NCI-H2171 treated with DMSO at 0.1 percent for 48 hours (cell line): ENCODE measurements around the gene CDCA4.
"Not testable (repeated sequence)": the region's sequence is repeated elsewhere in the genome, so short reads cannot be mapped to it uniquely, and the experiment has no call there.

Experiments
- DNase-seq: peaks from one replicate; lab custom pipeline; 2025; lab: John Stamatoyannopoulos, UW

Gene CDCA4

DNA sequence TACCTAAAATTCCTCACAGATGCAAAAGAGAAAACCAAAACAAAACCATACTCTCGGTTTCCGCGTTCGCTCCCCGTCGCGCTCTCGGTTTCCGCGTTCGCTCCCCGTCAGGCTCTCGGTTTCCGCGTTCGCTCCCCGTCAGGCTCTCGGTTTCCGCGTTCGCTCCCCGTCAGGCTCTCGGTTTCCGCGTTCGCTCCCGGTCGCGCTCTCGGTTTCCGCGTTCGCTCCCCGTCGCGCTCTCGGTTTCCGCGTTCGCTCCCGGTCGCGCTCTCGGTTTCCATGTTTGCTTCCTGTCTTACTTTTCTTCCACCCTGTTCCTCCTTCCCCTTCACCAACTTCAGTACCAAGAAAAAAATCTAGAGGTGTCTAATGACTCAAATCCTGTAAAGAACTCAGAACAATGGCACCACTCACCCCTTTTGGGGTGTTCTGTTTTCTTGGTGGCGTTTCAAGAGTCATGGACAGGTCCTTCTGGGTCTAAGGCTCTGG lies 12.6 kb upstream of the CDCA4 start:
- not testable (repeated sequence) for DNase-seq

DNA sequence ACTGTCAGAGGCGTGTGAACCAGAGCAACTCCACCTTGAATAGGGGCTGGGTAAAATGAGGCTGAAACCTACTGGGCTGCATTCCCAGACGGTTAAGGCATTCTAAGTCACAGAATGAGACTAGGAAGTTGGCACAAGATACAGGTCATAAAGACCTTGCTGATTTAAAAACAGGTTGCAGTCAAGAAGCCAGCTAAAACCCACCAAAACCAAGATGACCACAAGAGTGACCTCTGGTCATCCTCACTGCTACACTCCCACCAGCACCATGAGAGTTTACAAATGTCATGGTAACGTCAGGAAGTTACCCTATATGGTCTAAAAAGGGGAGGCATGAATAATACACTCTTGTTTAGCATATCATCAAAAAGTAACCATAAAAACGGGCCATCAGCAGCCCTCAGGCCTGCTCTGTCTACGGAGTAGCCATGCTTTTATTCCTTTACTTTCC lies 11.6 kb upstream of the CDCA4 start:
- not testable (repeated sequence) for DNase-seq

DNA sequence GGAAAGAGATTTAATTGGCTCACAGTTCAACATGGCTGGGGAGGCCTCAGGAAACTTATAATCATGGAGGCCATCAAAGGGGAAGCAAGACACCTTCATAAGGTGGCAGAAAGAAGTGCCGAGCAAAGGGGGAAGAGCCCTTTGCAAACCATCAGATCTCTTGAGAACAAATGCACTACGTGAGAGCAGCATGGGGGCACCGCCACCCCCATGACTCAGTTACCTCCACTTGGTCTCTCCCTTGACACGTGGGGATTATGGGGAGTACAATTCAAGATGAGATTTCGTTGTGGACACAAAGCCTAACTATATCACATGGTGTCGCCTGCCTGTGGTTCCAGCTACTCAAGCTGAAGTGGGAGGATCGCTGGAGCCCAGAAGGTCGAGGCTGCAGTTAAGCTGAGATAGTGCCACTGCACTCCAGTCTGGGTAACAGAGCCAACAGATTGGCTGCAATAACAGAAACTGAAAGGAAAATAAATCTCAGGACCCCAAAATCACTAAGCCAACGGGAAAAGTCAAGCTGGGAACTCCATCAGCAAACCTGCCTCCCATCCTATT lies 10.0 kb upstream of the CDCA4 start:
- no peak for DNase-seq

DNA sequence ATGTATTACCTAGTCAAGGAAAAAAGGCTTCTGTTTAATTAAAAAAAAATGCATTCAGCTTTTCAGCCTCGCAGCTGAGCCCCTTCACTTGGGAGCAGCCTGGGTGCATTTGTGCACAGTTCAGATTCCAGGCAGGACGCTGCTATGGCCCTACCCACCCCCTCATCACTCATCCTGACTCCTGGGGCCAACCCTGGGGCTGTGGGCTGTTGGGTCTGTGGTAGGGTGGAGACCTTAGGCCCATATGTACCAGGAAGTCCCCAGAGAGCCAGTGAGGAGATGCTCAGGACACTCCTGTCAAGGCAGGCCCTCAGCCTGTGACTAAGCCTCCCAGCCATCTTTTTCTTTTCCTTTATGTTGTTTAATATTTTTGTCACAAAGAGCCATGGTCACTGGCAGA lies 9.3 kb upstream of the CDCA4 start:
- DNase-seq, result no peak

DNA sequence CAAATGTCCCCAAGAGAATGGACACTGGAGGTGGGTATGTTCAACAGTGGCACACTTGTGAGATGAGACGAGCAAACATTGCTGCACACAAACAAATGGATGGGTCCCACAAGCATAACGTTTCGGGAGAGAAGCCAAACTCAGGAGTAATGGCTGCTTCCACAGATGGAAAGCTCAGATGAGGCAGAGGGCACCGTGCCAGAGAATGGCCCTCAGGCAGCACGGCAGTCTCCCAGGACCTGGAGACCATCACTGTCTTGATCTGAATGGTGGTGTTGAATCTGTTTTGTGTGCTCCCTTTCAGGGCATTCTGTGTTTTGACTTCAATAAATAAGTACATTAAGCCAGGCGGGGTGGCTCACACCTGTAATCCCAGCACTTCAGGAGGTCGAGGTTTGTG lies 8.5 kb upstream of the CDCA4 start:
- DNase-seq, result no peak

DNA sequence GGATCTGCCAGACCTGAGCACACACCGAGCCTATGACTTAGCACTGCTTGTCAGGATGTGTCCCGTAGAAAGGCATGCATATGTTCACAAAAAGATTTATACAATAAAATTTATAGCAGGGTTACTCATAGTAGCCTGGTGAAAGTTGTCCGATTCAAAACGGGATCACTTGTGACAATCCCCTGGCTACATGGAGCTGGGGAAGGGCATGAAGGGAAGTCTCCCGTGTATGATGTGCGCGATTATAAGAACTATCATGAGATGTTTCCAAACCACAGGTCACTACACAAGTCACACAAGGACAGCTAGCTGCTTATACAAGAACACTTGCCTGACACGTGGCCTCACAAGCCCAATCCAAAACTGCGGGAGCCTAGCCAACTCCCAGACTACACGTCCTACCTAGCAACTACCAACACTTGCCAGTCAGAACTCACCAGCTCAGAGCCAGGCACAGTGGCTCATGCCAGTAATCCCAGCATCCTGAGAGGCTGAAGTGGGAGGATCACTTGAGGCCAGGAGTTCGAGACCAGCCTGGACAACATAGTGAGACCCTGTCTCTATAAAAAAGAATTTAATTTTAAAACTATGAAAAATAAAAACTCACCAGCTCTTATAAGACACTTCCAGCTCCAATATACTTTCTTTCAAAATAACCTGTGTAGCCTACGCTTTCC lies 7.5 kb upstream of the CDCA4 start:
- DNase-seq, result no peak

DNA sequence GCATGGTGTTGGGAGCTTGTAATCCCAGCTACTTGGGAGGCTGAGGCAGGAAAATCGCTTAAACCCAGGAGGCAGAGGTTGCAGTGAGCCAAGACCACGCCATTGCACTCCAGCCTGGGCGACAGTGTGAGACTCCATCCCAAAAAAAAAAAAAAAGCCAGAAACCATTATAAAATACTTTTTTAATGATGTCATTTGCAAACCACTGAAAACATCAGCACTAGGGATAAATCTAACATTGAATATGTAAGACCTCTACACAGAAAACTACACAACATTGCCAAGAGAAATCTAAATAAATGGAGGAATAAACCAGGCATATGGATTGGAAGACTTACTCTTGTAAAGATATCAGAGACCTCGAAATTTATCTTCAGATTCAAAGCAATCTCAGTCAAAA lies 6.8 kb upstream of the CDCA4 start:
- not testable (repeated sequence) for DNase-seq

DNA sequence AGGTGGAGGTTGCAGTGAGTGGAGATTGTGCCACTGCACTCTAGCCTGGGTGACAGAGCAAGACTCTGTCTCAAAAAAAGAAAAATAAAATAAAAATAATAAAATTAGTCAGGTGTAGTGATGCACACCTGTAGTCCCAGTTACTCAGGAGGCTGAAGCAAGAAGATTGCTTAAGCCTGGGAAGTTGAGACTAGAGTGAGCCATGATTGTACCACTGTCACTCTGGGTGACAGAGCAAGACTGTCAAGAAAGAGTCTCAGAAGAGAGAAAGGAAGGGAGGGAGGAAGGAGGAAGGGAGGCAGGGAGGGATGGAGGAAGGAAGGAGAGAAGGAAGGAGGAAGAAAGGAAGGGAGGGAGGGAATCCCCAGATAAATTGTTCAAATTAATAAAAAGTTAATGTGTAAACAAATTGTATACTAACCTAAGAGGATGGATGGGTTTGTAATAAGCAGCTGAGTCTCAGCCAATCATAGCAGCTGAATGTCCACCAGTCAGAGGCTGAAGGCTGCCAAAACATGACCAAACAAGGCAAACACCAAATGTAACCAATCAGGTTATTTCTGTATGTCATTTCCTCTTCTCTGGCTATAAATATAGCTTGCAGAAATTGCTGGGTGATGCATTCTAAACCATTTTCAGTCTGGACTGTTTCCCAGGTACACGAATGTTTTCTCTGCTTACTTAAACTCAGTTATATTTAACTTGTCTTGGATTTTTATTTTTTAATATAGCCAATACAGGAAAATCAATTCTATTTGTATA lies 6.1 kb upstream of the CDCA4 start:
- peak; percentile 12 for DNase-seq

DNA sequence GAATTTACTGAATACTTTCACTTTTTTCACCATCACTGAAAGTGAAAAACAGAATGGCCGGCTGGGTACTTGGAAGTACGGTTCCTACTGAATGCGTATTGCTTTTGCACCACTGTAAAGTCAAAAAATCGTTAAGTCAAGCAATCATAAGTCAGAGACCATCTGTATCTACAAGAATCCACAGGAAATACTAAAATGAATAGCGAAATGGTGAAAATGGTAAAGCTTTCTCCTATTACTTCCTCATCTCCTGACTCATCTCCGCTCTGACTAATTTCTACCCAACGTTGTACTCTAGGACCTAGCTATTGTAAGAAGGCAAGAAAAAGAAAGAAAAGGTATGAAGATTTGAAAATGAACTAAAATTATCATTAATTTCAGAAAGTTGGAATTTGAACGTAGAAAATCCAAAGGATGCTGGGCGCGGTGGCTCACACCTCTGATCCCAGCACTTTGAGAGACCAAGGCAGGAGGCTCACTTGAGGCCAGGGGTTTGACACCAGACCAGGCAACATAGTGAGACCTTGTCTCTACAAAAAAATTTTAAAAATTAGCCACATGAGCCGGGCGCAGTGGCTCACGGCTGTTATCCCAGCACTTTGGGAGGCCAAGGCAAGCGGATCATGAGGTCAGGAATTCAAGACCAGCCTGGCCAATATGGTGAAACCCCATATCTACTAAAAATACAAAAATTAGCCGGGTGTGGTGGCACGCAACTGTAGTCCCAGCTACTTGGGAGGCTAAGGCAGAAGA lies 5.3 kb upstream of the CDCA4 start:
- DNase-seq, result no peak

DNA sequence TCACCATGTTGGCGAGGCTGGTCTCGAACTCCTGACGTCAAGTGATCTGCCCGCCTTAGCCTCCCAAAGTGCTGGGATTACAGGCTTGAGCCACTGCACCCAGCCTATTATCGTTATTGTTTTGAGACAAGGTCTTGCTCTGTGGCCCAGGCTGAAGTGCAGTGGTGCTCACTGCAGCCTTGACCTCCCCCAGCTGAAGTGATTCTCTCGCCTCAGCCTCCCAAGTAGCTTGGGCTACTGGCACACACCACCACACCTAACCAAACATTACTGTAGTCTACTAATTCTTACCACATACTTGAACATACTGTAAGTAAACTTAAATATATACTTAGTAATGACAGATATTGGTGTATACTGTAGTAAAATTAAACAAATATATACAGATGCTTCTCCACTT lies 4.5 kb upstream of the CDCA4 start:
- DNase-seq, result no peak

DNA sequence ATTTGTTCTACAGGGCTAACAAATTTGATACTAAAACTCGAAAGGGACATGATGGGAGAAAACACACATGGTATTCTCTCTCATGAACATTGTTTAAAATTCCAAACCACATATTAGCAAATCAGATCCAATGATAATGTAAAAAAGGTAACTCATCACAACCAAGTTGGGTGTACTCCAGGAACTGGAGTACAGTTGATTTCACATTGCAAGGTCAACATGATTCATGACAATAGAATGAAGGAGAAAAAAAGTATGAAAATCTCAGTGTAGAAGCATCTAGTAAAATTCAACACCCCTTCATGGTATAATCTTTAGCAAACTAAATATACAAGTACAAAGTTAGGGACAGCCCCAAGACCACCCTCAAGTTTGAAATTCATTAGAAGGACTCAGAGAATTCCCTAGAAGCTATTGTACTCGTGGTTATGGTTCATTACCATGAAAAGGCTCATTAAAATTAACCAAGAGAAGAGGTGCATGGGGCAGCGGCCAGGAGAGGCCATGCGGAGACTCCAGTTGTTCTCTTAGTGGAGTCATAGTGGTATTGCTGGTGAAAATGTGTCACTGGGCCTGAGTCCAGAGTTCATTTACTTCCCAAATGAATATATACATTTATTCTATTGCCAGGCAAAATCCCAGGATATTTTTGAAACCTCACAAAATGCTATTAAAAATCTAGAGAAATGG lies 3.1 kb upstream of the CDCA4 start:
- no peak for DNase-seq

DNA sequence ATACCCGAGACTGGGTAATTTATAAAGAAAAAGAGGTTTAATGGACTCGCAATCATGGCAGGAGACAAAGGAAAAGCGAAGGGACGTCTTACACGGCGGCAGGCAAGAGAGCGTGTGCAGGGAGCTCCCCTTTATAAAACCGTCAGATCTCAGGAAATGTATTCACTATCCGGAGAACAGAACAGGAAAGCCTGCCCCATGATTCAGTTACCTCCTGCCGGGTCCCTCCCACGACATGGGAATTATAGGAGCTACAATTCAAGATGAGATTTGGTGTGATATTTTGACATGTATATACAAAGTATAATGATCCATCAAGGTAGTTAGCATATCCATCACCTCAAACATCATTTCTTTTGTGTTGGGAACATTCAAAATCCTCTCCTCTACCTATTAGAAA lies 2.3 kb upstream of the CDCA4 start:
- DNase-seq, result no peak

DNA sequence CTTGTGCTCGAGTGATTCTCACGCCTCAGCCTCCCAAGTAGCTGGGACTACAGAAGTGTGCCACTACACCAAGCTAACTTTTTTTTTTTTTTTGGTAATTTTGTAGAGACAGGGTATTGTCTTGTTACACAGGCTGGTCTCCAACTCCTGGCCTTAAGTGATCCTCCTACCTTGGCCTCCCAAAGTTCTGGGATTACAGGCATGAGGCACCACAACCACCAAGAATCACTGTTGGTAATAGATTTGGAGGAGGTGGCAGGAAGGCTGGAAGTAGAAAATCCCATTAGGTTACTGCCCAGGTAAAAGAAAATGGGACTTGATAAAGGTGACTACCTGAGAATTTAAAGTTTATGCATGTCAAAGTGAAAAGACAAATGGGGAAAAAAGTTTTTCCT lies 1.4 kb upstream of the CDCA4 start:
- DNase-seq, result no peak

DNA sequence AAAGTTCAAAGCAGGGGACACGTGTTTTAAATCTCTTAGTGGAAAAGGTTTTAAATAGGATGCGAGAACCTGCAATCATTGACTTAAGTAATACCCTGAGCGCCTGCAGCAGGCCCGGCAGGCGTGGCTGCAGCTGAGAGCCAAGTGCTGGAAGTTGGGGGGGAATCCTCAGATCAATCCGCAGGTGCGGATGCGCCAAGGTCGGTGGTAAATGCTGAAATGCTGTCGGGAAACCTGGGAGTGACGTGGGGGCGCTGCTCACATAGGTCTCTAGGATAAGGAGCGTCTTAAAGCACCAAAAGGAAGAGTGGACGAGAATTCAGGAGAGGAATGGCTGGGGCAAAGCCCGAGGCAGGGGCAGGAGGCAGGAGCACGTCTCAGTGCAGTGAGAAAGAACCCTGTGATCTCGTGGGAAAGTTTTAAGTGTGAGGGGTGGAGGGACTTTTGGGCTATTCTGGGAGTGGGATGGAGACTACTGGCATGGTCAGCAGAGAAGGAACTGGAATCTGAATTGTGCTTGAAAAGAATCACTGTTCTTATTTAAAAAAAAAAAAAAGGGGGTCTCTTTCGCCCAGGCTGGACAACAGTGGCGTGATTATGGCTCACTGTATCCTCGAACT lies 883 bp upstream of the CDCA4 start:
- peak; percentile 90 for DNase-seq

DNA sequence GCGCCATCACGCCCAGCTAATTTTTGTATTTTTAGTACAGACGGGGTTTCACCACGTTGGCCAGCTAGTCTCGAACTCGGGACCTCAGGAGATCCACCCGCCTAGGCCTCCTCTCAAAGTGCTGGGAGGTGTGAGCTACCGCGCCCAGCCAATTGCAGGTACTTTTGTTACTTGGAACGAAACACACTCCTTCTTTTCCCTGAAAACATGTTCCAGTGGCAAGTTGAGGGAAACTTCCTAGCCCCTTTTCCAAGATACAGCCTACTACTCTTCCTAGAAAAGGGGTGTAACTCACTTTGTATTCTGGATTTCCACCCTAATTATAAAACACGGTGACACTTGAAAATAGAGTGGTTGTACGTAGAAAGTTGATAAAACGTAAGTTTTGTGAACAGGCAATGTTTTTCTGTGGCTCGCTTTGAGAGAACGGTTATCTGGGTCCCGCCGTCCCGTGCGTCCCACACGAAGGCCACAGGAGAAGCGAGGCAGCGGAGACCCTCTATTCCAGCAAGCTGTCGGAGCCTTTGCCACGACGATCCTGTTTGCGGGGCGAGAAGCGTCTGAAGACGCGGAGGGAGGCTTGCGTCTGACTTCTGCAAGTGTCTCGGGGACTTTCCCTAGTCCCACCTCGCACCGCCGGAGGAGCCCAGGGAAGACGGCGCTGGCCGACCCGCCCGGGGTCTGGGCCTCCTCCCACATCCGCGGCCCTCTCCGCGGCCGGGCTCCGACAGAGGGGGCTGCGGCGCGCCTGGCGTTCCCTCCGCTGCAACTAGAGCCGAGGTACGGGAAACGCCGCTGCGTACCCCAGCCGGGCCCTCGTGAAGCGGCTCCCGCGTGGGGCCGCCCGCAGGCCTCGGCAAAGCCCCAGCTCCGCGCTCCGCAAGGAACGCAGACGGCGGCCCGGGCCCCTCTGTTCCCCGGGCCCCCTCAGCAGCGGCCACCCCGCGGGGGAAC lies 745 bp downstream of the CDCA4 start:
- DNase-seq, result peak; percentile 22

DNA sequence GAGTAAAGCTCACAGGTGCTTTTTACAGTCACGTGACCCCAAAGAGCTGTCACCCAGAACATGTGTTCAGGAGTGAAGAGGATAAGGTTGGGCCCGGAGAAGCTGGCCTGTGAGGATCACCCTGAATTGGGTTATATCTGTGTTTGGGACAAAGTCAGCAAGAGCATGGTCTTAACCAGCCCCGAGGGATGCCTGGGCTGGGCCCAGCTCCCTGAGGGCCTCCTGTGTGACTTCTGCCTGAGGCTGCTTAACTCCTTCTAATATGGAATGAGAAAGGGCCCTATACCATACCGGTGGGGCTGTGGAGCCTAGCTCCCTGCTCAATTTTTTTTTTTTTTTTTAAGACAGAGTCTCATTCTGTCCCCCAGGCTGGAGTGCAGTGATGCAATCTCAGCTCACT lies 2.5 kb downstream of the CDCA4 start:
- DNase-seq, result no peak

DNA sequence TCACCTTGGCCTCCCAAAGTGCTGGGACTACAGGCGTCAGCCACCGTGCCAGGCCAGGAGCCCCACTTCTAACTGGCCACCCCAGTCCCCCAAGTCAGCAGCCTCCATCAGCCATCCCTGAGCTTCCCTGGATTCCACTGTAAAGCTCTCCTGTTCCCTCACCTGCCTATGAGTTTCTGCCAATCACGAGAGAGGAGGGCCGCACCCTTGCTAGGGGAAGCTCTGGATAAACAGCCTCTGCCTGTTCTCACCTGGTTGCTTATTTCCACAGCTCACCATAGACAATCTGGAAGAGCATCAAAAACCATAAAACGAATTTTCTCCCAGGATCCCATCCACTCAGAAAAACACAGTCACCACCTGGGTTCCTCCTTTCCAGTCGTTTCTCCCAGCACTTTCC lies 5.0 kb downstream of the CDCA4 start:
- DNase-seq, result no peak

DNA sequence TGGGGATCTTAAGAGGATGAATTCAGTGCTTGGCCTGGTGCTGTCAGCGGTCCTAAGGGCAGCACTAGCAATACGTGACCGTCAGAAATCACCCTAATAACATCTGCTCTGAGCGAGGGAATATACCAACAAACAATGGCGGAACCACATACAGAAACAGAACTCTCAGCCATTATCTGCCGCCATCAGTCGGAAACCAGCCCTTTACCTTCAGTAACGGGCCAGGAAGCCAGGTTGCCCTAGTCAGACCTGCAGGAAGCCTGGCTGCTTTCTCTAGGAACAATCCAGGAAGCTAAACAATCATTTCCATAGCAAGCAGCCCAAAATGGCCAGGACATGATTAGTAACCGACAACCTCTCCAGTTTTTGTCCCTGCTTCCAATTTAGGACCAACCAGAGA lies 5.6 kb downstream of the CDCA4 start:
- DNase-seq, result no peak

DNA sequence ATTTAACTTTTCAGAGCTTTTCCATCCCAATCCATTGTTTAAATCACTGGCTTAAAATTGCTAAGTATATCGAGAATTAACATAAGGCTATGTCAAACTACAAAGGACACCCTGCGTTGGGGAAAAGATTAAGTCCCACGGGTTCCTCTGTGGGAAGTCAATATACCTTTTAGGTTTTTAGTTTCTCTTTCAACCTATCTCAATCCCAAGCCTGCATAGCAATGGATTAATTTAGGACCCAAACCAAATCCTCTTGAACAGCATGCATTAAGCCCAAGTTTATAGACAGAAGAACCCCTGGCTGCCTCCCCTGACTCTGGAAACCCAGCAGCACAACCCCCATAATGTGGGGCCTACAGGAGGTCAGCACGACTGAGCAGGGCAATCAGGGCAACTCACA lies 6.3 kb downstream of the CDCA4 start:
- no peak for DNase-seq

DNA sequence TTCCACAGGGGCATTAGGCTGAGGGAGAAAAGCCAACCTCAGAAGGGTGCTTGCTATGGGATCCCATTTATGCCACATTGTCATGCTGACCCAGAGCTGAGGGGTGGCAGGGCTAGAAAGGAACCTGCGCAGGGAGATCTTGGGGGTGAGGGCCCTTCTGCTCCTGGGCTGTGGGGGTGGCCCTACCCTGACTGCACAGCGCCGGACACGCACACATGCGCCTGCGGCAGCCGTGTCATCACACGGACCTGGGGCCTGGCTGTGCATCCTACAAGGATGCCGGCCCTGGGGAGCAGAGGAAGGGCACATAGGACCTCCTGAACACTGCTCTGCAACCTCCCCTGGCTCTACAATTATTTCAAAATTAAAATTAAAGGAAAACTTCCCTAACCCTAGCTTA lies 6.9 kb downstream of the CDCA4 start:
- DNase-seq, result no peak
